Activated T-cell treated with anti-CD3 and anti-CD28 coated beads for 1 hour (primary cell): Measurements from ENCODE around the gene PLA2G2E.
"Not testable (repeated sequence)": the region's sequence is repeated elsewhere in the genome, so short reads cannot be mapped to it uniquely, and the experiment has no call there.

ENCODE experiments used
- DNase-seq: peaks from one replicate; pipeline ENCODE4 v3.0.0-alpha.2; 2020; ENCODE audit warnings: low read depth

The PLA2G2E gene

GRCh38 chr1:19927130-19927421 is 3.7 kb upstream of the PLA2G2E start:
- DNase-seq: not testable (repeated sequence)

- DNase-seq: no peak
These were observed 3.1 kb upstream of the PLA2G2E start for GRCh38 chr1:19926296-19927129.

GRCh38 chr1:19925342-19926070 is 2.1 kb upstream of the PLA2G2E start:
- no peak for DNase-seq

- no peak for DNase-seq
These were observed 533 bp upstream of the PLA2G2E start for GRCh38 chr1:19923953-19924346.

- no peak for DNase-seq
These were observed 1.3 kb downstream of the PLA2G2E start for GRCh38 chr1:19922015-19922688.

- DNase-seq: no peak
These were observed 2.1 kb downstream of the PLA2G2E start for GRCh38 chr1:19921310-19921709.

GRCh38 chr1:19920132-19920710 is 3.2 kb downstream of the PLA2G2E start:
- DNase-seq: no peak

GRCh38 chr1:19918057-19918456 is 5.4 kb downstream of the PLA2G2E start:
- DNase-seq: peak; percentile 84

GRCh38 chr1:19910650-19911049 is 12.8 kb downstream of the PLA2G2E start:
- no peak for DNase-seq

GRCh38 chr1:19909971-19910370 is 13.4 kb downstream of the PLA2G2E start:
- DNase-seq: no peak

- DNase-seq: no peak
These were observed 14.0 kb downstream of the PLA2G2E start for GRCh38 chr1:19909392-19909791.

- DNase-seq: no peak
These were observed 16.0 kb downstream of the PLA2G2E start for GRCh38 chr1:19907456-19907855.

- no peak for DNase-seq
These were observed 19.8 kb downstream of the PLA2G2E start for GRCh38 chr1:19903621-19904020.

- DNase-seq: no peak
These were observed 21.8 kb downstream of the PLA2G2E start for GRCh38 chr1:19901653-19902052.

- DNase-seq: no peak
These were observed 29.2 kb downstream of the PLA2G2E start for GRCh38 chr1:19894218-19894617.

- no peak for DNase-seq
These were observed 29.7 kb downstream of the PLA2G2E start for GRCh38 chr1:19893687-19894086.

GRCh38 chr1:19892628-19893168 is 30.7 kb downstream of the PLA2G2E start:
- DNase-seq: no peak

- no peak for DNase-seq
These were observed 31.3 kb downstream of the PLA2G2E start for GRCh38 chr1:19892129-19892528.

GRCh38 chr1:19889656-19890055 is 33.8 kb downstream of the PLA2G2E start:
- DNase-seq: no peak

GRCh38 chr1:19888112-19888511 is 35.3 kb downstream of the PLA2G2E start:
- no peak for DNase-seq

GRCh38 chr1:19885821-19886220 is 37.6 kb downstream of the PLA2G2E start:
- no peak for DNase-seq

- DNase-seq: no peak
These were observed 39.1 kb downstream of the PLA2G2E start for GRCh38 chr1:19884312-19884711.
